HG03520 (cell line): ENCODE measurements around the gene ACSL6.

ENCODE experiments used
- ATAC-seq: cut with Tn5 transposase; IDR thresholded peaks from one replicate; pipeline ENCODE4 v1.9.1; 2021; ENCODE audit warnings: mild to moderate bottlenecking, moderate library complexity; ENCODE audit not compliant: unreplicated experiment

Gene ACSL6

GRCh38 chr5:131984956-131985665 lies 26.3 kb downstream of the ACSL6 start:
- ATAC-seq = no peak

- ATAC-seq = no peak
These were observed 28.1 kb downstream of the ACSL6 start for GRCh38 chr5:131983244-131983771.

GRCh38 chr5:131981516-131981915 lies 29.9 kb downstream of the ACSL6 start:
- no peak for ATAC-seq

GRCh38 chr5:131980696-131981095 lies 30.8 kb downstream of the ACSL6 start:
- ATAC-seq = no peak

GRCh38 chr5:131979816-131980215 lies 31.6 kb downstream of the ACSL6 start:
- no peak for ATAC-seq

- no peak for ATAC-seq
These were observed 34.2 kb downstream of the ACSL6 start for GRCh38 chr5:131977212-131977604.

- no peak for ATAC-seq
These were observed 34.8 kb downstream of the ACSL6 start for GRCh38 chr5:131976414-131977211.

GRCh38 chr5:131974956-131975726 lies 36.3 kb downstream of the ACSL6 start:
- ATAC-seq = no peak

GRCh38 chr5:131974622-131974955 lies 36.9 kb downstream of the ACSL6 start:
- no peak for ATAC-seq

GRCh38 chr5:131974016-131974415 lies 37.4 kb downstream of the ACSL6 start:
- ATAC-seq = no peak

- ATAC-seq = no peak
These were observed 38.3 kb downstream of the ACSL6 start for GRCh38 chr5:131973089-131973712.

GRCh38 chr5:131968396-131968954 lies 43.0 kb downstream of the ACSL6 start:
- no peak for ATAC-seq

- ATAC-seq = no peak
These were observed 44.9 kb downstream of the ACSL6 start for GRCh38 chr5:131966551-131966950.

- no peak for ATAC-seq
These were observed 45.5 kb downstream of the ACSL6 start for GRCh38 chr5:131965826-131966415.

GRCh38 chr5:131959906-131960305 lies 51.6 kb downstream of the ACSL6 start:
- ATAC-seq = no peak

- ATAC-seq = no peak
These were observed 52.3 kb downstream of the ACSL6 start for GRCh38 chr5:131959136-131959535.

GRCh38 chr5:131957721-131958441 lies 53.6 kb downstream of the ACSL6 start:
- ATAC-seq = no peak

GRCh38 chr5:131953969-131954368 lies 57.5 kb downstream of the ACSL6 start:
- no peak for ATAC-seq

GRCh38 chr5:131952301-131952857 lies 59.1 kb downstream of the ACSL6 start:
- ATAC-seq = no peak
